Astrocyte of the spinal cord (primary cell): ENCODE data around the gene DPP6.
"Not testable (repeated sequence)": the region's sequence is repeated elsewhere in the genome, so short reads cannot be mapped to it uniquely, and the experiment has no call there.

ENCODE experiments used
- DNase-seq: peaks from one replicate; pipeline ENCODE4 v3.0.0; 2011; ENCODE audit warnings: low read depth, low spot score
- H3K4me3 ChIP-seq: 2 replicates; pipeline ENCODE4 v1.5.1; 2011; ENCODE audit warnings: low read depth, mild to moderate bottlenecking, low read length, moderate library complexity
- in situ Hi-C: cut with HindIII; loops from 2 replicates; pipeline ENCODE4 v1.10.0; 2017; ENCODE audit warnings: low sequenced_read_pairs

The DPP6 gene

GRCh38 chr7:154055491-154056106 lies 3.4 kb downstream of the DPP6 start:
- DNase-seq = peak; percentile 27
- in situ Hi-C loops = not testable (repeated sequence)

DNA sequence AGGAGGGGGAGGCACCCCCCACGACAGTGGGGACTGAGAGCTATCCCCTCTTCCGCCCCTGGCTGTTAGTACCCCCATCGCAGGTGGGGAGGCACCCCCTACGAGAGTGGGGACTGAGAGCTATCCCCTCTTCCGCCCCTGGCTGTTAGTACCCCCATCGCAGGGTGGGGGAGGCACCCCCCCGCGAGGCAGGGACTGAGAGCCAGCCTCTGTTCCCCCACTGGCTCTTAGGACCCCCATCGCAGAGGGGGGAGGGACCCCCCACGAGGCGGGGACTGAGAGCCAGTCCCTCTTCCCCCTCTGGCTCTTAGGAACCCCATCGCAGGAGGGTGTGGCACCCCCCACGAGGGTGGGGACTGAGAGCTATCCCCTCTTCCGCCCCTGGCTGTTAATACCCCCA lies 6.6 kb downstream of the DPP6 start:
- H3K4me3 ChIP-seq, in situ Hi-C loops, DNase-seq: not testable (repeated sequence)

More at GRCh38 chr7:154055491-154056106, 3.4 kb downstream of the DPP6 start:
- H3K4me3 ChIP-seq = not testable (repeated sequence)

GRCh38 chr7:154060551-154060950 lies 8.4 kb downstream of the DPP6 start:
- DNase-seq, H3K4me3 ChIP-seq, in situ Hi-C loops: not testable (repeated sequence)

DNA sequence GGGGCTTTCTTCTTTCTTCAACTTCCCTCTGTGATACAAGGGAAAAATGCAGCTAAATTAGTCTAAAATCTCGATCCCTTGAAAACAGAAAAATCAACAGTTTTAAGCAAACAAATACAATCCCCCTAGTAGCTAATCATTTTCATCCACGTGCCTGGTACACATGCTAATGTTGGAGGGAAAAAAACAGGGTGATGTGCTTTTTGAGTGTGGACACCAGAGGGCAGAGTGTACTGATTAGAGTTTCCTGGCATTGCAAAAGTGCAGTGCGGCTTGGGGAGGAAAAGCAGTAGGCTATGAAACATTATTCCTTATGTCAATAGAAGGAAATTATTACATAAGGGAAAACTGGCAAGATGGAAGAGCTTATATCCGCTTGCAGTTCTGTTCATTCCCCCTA lies 19.6 kb downstream of the DPP6 start:
- in situ Hi-C loops, H3K4me3 ChIP-seq, DNase-seq: not testable (repeated sequence)

GRCh38 chr7:154072395-154073181 lies 20.4 kb downstream of the DPP6 start:
- in situ Hi-C loops, H3K4me3 ChIP-seq, DNase-seq: not testable (repeated sequence)

DNA sequence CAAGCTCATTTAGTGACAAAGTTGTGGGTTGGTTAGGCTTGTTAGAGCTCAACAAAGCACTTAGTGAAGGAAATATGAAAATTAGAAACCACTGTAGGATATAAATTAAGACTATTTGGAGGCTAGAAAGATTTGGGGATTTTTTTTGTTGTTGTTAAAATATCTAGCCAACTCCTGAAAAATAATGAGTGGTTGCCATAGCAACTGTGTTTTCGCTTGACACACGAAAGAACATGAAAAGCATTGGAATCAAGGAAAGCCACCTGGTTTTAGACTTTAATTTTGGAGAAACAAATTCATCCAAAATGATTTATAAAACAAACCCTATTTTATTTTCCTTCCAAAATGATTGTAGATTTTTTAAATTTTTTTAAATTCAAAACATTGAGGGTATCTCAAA lies 26.3 kb downstream of the DPP6 start:
- DNase-seq, in situ Hi-C loops, H3K4me3 ChIP-seq: not testable (repeated sequence)

GRCh38 chr7:154080249-154080648 lies 28.1 kb downstream of the DPP6 start:
- DNase-seq, H3K4me3 ChIP-seq, in situ Hi-C loops: not testable (repeated sequence)

- H3K4me3 ChIP-seq, in situ Hi-C loops, DNase-seq: not testable (repeated sequence)
Observed at GRCh38 chr7:154087037-154087725, 35.0 kb downstream of the DPP6 start.

DNA sequence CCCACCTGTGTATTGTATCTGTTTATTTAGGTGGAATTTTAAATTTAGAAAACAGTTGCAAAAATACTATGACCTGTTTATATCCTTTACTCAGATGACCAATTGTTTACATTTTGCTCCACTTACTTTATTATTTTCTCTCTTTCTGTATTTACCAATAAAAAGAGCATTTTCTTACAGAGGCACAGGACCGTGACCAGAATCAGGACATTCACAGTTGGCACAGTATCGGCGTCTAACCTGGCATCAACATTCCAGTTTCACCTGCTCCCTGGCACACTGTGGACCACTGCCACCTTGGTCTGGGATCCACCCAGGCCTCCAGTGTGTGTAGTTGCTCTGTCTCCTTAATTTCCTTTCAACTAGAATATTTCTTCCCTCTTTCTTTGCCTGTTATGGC lies 39.9 kb downstream of the DPP6 start:
- DNase-seq, H3K4me3 ChIP-seq, in situ Hi-C loops: not testable (repeated sequence)

DNA sequence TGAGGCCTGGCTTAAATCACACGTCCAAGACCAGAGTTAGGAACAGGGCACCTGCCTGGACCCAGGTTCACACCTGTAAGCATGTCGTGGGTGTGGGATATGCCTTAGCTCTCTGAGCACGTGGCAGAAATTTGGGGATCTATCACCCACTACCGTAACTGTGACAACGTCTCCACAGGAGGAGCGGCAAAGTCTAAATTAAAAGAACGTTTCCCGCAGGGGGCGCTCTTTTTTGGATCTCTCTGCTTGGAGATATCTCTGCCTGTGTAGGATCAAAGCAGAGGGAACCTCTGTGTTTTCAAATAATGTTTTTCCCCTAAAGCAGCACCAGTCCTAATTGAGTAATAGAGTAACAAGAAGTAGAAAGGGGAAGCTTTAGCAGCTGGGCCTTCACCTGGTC lies 43.0 kb downstream of the DPP6 start:
- in situ Hi-C loops, H3K4me3 ChIP-seq, DNase-seq: not testable (repeated sequence)

GRCh38 chr7:154105063-154105462 lies 52.9 kb downstream of the DPP6 start:
- H3K4me3 ChIP-seq, DNase-seq, in situ Hi-C loops: not testable (repeated sequence)

DNA sequence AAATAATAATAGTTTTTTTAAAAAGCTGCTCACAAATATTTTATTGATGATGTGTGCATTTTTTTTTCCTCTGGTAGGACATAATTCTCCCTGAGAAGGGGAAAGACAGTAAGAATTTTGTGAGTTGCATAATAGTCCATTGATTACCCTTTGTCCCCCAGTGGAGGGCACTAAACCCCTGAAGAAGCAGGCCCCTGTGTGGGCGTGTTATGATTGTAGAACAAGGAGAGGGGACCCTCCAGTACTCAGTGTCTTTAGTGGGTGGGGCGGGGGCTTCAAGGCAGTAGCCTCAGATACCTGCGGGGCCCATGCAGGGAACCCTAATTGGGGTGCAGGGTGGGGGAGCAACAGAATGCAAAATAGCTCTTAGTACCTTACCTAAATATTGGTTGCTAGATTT lies 57.4 kb downstream of the DPP6 start:
- in situ Hi-C loops, H3K4me3 ChIP-seq, DNase-seq: not testable (repeated sequence)

DNA sequence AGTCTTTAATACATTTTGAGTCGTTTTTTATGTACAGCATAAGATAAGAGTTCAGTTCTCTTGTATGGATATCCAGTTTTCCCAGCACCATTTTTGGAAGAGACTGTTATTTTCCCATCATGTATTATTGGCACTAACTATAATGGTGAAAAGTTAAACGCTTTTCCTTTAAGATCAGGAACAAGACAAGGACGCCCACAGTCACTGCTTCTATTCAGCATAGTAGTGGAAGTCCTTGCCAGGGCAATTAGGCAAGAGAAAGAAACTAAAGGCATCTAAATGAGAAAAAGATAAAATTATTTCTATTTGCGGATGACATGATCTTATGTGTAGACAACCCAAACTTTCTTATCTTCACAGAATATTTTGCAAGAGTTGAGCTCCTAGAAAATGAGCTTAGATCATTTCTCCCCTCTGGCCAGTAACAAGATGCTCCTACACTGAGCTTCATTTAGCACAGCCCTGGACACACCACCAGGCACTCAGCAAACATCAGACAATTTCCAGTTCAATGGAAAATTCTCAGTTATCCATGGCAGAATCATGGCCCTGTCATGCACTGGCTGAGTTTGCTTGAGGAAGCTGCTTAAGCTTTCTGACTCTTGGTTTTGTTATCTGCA lies 61.6 kb downstream of the DPP6 start:
- in situ Hi-C loops, DNase-seq, H3K4me3 ChIP-seq: not testable (repeated sequence)

DNA sequence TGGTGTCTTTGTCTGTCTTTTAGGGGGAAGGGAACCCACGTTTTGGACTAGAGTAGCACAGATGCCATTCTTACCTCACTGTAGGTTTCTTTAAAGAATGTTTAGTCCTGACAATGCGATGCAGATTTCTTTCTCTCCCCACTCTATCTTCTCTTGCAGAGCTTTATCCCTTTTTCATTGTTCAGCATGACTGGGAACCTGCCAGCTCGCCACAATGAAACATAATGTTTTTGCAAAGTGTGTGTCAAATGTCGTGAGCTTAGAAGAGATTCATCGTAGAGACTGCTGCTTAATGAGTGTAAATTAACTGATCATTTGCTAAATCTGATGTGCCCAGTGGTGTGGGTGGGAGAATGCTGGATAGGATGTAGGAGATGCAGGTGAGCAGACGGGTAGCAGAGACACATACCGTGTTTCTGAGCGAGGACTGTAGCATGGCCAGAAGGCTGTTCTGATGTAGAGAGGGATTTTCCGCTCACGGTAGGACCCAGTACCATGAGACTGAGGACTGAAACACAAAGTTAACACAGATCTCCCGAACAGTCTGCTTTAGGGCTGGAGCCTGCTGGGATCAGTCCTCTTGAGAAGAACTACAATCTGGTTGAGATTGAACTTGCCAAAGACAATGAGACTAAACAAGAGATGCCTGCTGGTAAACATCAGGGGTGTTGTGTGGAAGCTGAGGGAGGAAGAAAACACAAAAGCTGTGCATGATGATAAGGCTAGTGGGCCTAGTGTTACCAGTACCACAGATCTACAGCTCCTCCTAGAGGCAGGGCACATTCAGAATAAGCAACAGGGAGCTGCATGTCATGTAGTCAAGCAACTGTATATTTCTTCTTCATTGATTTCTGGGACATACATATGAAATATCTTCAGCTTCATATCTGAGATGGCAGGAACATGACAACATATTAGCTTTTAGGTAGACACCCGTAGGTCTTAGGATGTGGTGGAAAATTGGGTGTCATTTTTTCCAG lies 65.5 kb downstream of the DPP6 start:
- in situ Hi-C loops, H3K4me3 ChIP-seq, DNase-seq: not testable (repeated sequence)

DNA sequence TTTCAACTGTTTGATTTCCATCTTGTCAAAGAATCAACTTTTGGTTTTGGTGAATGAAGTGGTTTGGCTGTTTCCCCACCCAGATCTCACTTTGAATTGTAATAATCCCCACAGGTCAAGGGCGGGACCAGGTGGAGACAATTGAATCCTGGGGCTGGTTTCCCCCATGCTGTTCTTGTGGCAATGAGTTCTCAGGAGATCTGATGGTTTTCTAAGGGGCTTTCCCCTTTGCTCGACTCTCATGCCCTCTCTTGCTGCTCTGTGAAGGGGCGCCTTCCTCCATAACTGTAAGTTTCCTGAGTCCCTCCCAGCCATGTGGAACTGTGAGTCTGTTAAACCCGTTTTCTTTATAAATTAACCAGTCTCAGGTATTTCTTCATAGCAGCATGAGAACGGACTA lies 68.6 kb downstream of the DPP6 start:
- in situ Hi-C loops, H3K4me3 ChIP-seq, DNase-seq: not testable (repeated sequence)

DNA sequence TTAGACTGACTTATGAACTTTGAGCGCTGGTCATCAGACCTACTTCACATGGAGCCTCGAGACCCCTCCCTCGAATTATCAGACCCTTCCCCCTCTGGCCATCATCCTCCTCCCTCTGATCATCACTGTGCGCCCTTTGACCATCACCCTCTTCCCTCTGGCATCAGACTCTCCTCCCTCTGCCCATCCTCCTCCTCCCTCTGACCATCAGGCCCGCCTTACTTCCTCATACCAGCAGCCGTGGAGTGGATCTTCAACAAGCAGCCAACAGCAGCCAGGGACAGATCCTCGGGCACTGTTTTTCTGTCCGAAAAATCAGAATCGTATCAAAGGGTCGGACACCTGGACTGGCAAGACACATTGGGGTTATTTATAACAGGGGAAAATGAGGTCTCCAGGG lies 70.5 kb downstream of the DPP6 start:
- H3K4me3 ChIP-seq, DNase-seq, in situ Hi-C loops: not testable (repeated sequence)
